Activated CD4-positive, alpha-beta T cell treated with anti-CD3 and anti-CD28 coated beads, Interleukin-2, amount 10 ng/mL, durations not matched to agents 7 days and 5 days (primary cell): Measurements from ENCODE around the gene MYOZ3. TPM values are rescaled to one million over a fixed set of nuclear protein-coding genes. Genes with fewer than 3 reads are reported as not detected.

Experiments used
- CTCF ChIA-PET: fragments of 350-600 bp; sonication (Branson Sonifier 250); formaldehyde crosslinking; loops from one replicate; lab custom pipeline; 2021; ENCODE audit warnings: antibody characterized with exemption; lab: Charles Lee
- POLR2A ChIA-PET: fragments of 350-600 bp; sonication (Branson Sonifier 250); formaldehyde crosslinking; loops from one replicate; lab custom pipeline; 2021; ENCODE audit warnings: antibody characterized with exemption; lab: Charles Lee
- DNase-seq: peaks from one replicate; pipeline ENCODE4 v3.0.0-alpha.2; 2020
- H3K27ac Mint-ChIP-seq: one replicate; pipeline ENCODE4 v1.8.0; 2021; ENCODE audit warnings: mild to moderate bottlenecking, moderate library complexity, mixed read lengths
- H3K27me3 Mint-ChIP-seq: one replicate; pipeline ENCODE4 v1.8.0; 2021; ENCODE audit warnings: mixed read lengths
- H3K36me3 Mint-ChIP-seq: one replicate; pipeline ENCODE4 v1.8.0; 2021; ENCODE audit warnings: low read depth, mixed read lengths
- H3K4me1 Mint-ChIP-seq: one replicate; pipeline ENCODE4 v1.8.0; 2021; ENCODE audit warnings: mixed read lengths
- H3K4me3 Mint-ChIP-seq: one replicate; pipeline ENCODE4 v1.8.0; 2021; ENCODE audit warnings: mild to moderate bottlenecking, moderate library complexity, mixed read lengths
- H3K9me3 Mint-ChIP-seq: one replicate; pipeline ENCODE4 v1.8.0; 2021; ENCODE audit warnings: mixed read lengths
- total RNA-seq, 2 experiments: library from RNA; stranded (reverse); gene quantifications; one replicate each; pipeline ENCODE4 v1.2.3, GENCODE V29; 2021

MYOZ3 gene, protein sequence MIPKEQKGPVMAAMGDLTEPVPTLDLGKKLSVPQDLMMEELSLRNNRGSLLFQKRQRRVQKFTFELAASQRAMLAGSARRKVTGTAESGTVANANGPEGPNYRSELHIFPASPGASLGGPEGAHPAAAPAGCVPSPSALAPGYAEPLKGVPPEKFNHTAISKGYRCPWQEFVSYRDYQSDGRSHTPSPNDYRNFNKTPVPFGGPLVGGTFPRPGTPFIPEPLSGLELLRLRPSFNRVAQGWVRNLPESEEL
- total RNA-seq, result under 1 TPM in 1 of 2 experiments, not detected in 1; 0.05 TPM

DNA sequence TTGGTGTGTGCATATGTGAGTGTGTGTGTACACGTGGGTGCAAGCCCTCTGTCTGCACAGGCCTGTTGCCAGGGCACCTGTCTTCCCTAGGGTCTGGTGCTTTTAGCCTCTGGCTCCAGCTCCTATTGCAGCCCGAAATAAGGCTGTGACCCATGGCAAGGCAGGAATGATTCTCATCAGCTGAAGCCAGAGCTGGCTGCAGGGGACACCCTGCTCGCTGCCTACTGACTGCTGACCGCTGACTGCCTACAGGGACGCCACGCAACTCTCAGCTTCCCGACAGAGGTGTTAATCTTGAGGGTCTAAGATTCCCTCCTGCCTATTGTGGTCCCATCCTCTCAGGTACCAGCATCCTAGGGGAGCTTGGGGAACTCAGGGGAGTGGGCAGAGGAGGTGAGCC is at the start of gene MYOZ3:
Gene MYOZ3 (plus strand): TSS at position 166 of the 400 bp plus-strand sequence. CDS start 1,691 bp downstream, outside the sequence.
- DNase-seq, result no peak
- Mint-ChIP-seq H3K36me3 (no peaks in the 10 kb centered on the region), H3K27me3 (peaks cover 6% of the 10 kb centered on the region), H3K4me1 (peaks cover 4% of the 10 kb centered on the region), H3K27ac (no peak within 1 kb of the TSS), H3K4me3 (no peak within 1 kb of the TSS), H3K9me3 (no peaks in the 10 kb centered on the region)
- ChIA-PET POLR2A (interaction anchor here (0.6 kb wide), 1 partner anchor 28 kb away, joined by 3 read pairs; no protein-coding TSS in a partner anchor), CTCF (interaction anchor here (0.6 to 1.7 kb wide), 2 partner anchors 39 to 210 kb away, joined by 3 read pairs; no protein-coding TSS in a partner anchor)

DNA sequence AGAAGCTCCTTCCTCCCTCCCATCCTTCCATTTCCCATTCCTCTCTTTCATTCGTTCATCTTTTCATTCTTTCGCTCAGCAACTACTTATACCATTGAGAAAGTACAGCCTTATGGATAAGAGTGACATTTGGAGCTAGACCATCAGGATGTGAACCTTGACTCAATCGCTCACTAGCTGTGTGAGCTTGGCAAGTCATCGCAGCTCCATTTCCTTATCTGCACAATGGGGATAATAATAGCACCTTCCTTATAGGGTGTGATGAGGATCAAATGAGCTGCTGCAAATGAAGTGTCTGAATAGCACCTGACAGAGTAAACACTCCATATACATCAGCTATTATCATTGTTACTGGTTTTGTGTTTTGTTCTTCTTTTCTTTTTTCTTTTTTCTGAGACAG is 48.6 kb upstream of the MYOZ3 start:
- ChIA-PET CTCF (interaction anchor here (0.8 to 1.2 kb wide), 3 partner anchors 11 to 178 kb away, joined by 3 read pairs; no protein-coding TSS in a partner anchor), POLR2A (no interaction called here)
- H3K4me1 Mint-ChIP-seq, result no peaks in the 10 kb centered on the region
- H3K9me3 Mint-ChIP-seq, result no peaks in the 10 kb centered on the region
- DNase-seq, result no peak
- no peaks in the 10 kb centered on the region for H3K36me3 Mint-ChIP-seq
- H3K27me3 Mint-ChIP-seq, result no peaks in the 10 kb centered on the region
- no peak overlapping the region for H3K27ac Mint-ChIP-seq
- no peak overlapping the region for H3K4me3 Mint-ChIP-seq

DNA sequence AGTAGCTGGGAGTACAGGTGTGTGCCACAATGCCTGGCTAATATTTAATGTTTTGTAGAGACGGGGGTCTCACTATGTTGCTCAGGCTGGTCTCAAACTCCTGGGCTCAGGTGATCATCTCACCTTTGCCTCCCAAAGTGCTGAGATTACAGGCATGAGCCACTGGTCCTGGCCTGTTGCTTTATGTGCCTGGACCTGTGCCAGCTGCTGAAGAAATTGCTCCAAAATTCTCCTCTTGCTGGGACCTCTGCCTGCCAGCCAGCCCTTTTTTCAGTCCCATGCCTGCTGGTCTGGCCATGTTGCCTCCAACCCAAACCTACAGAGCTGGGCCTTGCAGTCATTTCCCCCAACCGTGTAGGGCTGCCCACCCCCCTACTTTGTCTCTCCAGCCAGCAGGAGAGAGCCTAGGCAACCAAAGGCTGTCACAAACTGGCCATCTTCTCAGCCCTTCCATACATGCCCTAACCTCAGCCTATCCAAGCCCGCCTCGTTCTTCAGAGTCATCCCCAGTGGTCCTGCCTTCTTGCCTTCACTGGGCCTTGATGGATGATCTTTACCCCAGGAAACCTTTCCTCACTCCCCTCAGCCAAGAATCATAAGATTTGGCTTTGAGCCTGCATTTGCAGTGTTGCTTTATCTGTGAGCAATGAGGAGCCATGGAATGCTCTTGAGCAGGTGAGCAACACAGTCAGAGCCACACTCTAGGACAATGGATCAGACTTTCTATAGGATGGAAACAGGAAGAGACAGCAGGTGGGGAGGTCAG is 48.0 kb upstream of the MYOZ3 start:
- Mint-ChIP-seq H3K36me3 (no peaks in the 10 kb centered on the region), H3K27me3 (no peaks in the 10 kb centered on the region), H3K4me1 (no peaks in the 10 kb centered on the region), H3K27ac (no peak overlapping the region), H3K4me3 (no peak overlapping the region), H3K9me3 (no peaks in the 10 kb centered on the region)
- DNase-seq, result no peak
- POLR2A ChIA-PET, result no interaction called here
- CTCF ChIA-PET, result no interaction called here

GRCh38 chr5:150613991-150614660 is 46.9 kb upstream of the MYOZ3 start:
- no peak overlapping the region for H3K27ac Mint-ChIP-seq
- no peaks in the 10 kb centered on the region for H3K27me3 Mint-ChIP-seq
- no peaks in the 10 kb centered on the region for H3K4me1 Mint-ChIP-seq
- H3K4me3 Mint-ChIP-seq, result no peak overlapping the region
- no peaks in the 10 kb centered on the region for H3K9me3 Mint-ChIP-seq
- ChIA-PET CTCF (no interaction called here), POLR2A (no interaction called here)
- no peak for DNase-seq
- no peaks in the 10 kb centered on the region for H3K36me3 Mint-ChIP-seq

DNA sequence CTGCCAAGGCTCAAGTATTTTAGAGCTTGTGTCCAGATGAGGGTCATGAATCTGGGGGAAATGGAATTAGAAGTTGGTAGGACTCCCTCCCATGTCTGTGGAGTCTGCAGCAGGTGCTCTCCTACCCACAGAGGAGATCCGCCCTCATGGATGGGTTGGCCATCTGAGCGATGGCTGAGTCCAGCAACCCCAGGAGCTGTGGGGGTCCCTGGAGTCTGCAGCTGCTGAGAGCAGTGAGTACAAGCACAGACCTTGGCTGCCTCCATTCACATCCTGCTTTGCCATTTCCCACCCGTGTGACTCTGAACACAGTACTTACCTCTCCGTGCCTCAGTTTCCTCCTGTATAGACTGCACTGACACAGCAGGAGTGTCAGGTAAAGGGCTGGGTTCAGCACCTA is 46.4 kb upstream of the MYOZ3 start:
- Mint-ChIP-seq H3K27me3 (no peaks in the 10 kb centered on the region), H3K27ac (no peak overlapping the region), H3K36me3 (no peaks in the 10 kb centered on the region), H3K9me3 (no peaks in the 10 kb centered on the region), H3K4me3 (no peak overlapping the region), H3K4me1 (no peaks in the 10 kb centered on the region)
- ChIA-PET CTCF (no interaction called here), POLR2A (no interaction called here)
- DNase-seq, result no peak

- Mint-ChIP-seq H3K4me3 (no peak overlapping the region), H3K9me3 (no peaks in the 10 kb centered on the region), H3K27ac (no peak overlapping the region), H3K4me1 (no peaks in the 10 kb centered on the region), H3K36me3 (no peaks in the 10 kb centered on the region), H3K27me3 (no peaks in the 10 kb centered on the region)
- no peak for DNase-seq
- ChIA-PET CTCF (no interaction called here), POLR2A (no interaction called here)
Observed at GRCh38 chr5:150615141-150615699, 45.8 kb upstream of the MYOZ3 start.

DNA sequence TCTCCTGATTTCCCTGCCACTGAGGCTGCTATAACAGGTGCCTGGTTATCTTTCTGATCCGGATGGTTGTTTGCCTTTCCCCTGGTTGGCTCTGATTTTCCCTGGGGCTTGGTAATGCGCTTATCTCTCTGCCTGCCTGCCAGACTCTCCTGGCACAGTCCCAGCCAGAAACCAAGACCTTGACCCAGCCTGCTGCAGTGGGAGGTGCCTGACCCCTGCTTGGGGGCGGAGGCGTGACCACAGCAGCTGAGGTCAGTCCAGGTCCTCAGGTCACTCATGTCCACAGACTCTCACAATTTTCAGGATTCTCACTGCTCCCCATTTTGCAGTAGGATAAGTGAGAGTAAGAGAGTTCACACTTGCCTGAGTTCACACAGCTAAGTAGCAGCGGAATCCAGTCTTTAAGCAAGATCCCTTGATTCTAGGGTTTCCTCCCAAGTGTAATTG is 45.0 kb upstream of the MYOZ3 start:
- H3K36me3 Mint-ChIP-seq, result no peaks in the 10 kb centered on the region
- DNase-seq, result no peak
- CTCF ChIA-PET, result no interaction called here
- no peaks in the 10 kb centered on the region for H3K9me3 Mint-ChIP-seq
- H3K27ac Mint-ChIP-seq, result no peak overlapping the region
- POLR2A ChIA-PET, result no interaction called here
- no peaks in the 10 kb centered on the region for H3K4me1 Mint-ChIP-seq
- no peaks in the 10 kb centered on the region for H3K27me3 Mint-ChIP-seq
- H3K4me3 Mint-ChIP-seq, result no peak overlapping the region

DNA sequence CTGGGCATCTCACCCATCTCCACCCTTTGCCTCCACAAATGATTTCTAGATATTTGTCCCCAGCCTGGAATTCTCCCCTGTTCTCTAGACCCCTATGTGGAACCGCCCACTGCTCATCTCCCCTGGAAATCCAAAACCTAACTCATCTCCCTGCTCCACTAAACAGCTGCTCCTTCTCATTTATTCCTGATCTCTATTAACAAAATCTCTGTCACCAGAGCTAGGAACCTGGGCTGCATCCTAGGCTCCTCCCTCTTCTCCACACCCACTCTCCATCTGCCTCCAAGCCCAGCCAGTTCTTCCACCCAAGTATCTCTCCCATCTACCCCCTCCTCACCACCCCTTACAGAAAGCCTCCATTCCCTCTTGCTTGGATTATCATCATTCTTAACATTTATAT is 44.5 kb upstream of the MYOZ3 start:
- ChIA-PET POLR2A (no interaction called here), CTCF (no interaction called here)
- Mint-ChIP-seq H3K4me1 (no peaks in the 10 kb centered on the region), H3K27ac (no peak overlapping the region), H3K4me3 (no peak overlapping the region), H3K27me3 (no peaks in the 10 kb centered on the region), H3K36me3 (no peaks in the 10 kb centered on the region), H3K9me3 (no peaks in the 10 kb centered on the region)
- DNase-seq, result no peak

DNA sequence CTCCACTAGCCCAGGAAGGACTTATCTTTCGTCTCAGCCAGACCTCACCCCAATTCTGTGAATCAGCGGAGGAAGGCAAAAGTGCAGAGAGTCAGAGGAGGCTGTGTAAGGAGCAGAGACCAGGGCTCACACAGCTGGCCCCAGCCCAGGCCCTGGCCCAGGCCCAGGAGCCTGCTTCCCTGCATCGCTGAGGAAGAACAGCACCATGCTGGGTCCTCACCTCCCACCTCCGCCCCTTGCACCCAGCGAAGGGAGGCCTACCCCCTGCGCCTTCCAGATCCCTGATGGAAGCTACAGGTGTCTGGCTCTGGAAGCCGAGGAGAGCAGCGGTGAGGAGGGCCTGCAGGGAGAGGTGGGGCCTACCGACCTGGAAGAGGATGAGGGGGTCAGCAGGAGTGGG is 42.9 kb upstream of the MYOZ3 start:
- POLR2A ChIA-PET, result no interaction called here
- Mint-ChIP-seq H3K9me3 (no peaks in the 10 kb centered on the region), H3K27ac (no peak overlapping the region), H3K4me3 (no peak overlapping the region), H3K36me3 (no peaks in the 10 kb centered on the region), H3K27me3 (peaks cover 2% of the 10 kb centered on the region), H3K4me1 (peaks cover 1% of the 10 kb centered on the region)
- DNase-seq, result no peak
- CTCF ChIA-PET, result interaction anchor here (1.6 kb wide), 1 partner anchor 25 kb away, joined by 4 read pairs; no protein-coding TSS in a partner anchor

- CTCF ChIA-PET, result interaction anchor here (1.6 kb wide), 1 partner anchor 24 kb away, joined by 4 read pairs; no protein-coding TSS in a partner anchor
Observed at GRCh38 chr5:150618588-150619281, 42.3 kb upstream of the MYOZ3 start.

DNA sequence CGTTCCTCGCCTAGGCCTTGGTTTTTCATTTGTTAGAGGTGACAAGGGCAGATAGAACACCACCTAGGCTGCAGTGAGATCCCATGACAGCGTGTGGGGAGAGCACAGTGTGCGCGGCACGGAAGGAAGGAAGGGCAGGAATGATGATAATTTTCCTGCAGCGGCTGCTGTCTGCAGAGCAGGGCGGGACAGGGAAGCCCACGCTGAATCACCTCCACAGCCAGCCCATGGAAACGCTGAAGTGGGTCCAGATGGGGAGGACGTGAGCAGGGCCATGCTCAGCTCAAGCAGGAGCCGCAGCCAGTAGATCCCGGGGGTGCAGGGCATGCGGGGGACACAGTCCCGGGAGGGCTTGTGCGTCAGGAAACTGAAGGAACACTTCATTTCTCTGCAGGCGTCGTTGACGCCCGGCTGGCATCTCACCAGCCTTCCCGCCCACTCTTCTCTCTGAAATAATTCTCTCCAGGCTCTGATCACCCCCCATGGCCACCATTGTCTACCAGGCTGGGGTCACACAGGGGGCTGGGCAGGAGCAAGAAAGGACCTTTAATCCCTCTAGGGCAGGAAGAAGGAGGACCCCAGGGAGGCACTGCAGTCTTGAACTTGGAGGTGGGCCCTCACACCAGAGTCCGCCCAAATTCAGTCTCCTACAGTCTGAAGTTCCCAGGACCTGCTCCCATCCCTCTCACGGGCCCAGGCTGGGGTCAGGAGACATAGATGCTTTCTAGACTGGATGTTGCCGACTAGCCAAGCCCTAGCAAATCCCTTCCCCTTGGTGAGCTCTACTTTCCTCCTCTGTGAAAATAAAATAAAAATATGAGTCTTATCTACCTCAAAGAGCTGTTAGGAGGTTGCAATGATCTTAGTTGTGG is 41.5 kb upstream of the MYOZ3 start:
- POLR2A ChIA-PET, result no interaction called here
- CTCF ChIA-PET, result interaction anchor here (1.6 kb wide), 1 partner anchor 24 kb away, joined by 4 read pairs; no protein-coding TSS in a partner anchor
- no peak overlapping the region for H3K4me3 Mint-ChIP-seq

More at GRCh38 chr5:150618588-150619281, 42.3 kb upstream of the MYOZ3 start:
- no peak for DNase-seq
- peaks cover 3% of the 10 kb centered on the region for H3K4me1 Mint-ChIP-seq
- POLR2A ChIA-PET, result no interaction called here
- H3K27me3 Mint-ChIP-seq, result peaks cover 3% of the 10 kb centered on the region
- H3K36me3 Mint-ChIP-seq, result no peaks in the 10 kb centered on the region
- H3K4me3 Mint-ChIP-seq, result no peak overlapping the region
- H3K9me3 Mint-ChIP-seq, result no peaks in the 10 kb centered on the region
- no peak overlapping the region for H3K27ac Mint-ChIP-seq

More for the DNA sequence above, 41.5 kb upstream of the MYOZ3 start:
- Mint-ChIP-seq H3K9me3 (no peaks in the 10 kb centered on the region), H3K36me3 (no peaks in the 10 kb centered on the region), H3K4me1 (peaks cover 9% of the 10 kb centered on the region), H3K27ac (no peak overlapping the region), H3K27me3 (peaks cover 10% of the 10 kb centered on the region)
- DNase-seq, result no peak
